ENCODE results near the gene PQBP1.
A peak's percentile ranks its signal among the peaks of the same experiment; 100 is the strongest.

- TF ChIP-seq, protein P1, sequence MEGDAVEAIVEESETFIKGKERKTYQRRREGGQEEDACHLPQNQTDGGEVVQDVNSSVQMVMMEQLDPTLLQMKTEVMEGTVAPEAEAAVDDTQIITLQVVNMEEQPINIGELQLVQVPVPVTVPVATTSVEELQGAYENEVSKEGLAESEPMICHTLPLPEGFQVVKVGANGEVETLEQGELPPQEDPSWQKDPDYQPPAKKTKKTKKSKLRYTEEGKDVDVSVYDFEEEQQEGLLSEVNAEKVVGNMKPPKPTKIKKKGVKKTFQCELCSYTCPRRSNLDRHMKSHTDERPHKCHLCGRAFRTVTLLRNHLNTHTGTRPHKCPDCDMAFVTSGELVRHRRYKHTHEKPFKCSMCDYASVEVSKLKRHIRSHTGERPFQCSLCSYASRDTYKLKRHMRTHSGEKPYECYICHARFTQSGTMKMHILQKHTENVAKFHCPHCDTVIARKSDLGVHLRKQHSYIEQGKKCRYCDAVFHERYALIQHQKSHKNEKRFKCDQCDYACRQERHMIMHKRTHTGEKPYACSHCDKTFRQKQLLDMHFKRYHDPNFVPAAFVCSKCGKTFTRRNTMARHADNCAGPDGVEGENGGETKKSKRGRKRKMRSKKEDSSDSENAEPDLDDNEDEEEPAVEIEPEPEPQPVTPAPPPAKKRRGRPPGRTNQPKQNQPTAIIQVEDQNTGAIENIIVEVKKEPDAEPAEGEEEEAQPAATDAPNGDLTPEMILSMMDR (IDR thresholded peaks at IDR 0.05; ENCODE audit: low read depth, low read length): peak; percentile 80
- no peak for TF ChIP-seq POLR2A (IDR thresholded peaks at IDR 0.05; ENCODE audit: extremely low read depth, insufficient read length)
- no peak for TF ChIP-seq MAX (IDR thresholded peaks at IDR 0.05; ENCODE audit: low read depth, low read length)
- no peak for TF ChIP-seq MYC (IDR thresholded peaks at IDR 0.05; ENCODE audit: low read depth, low read length)
These were observed 48.0 kb downstream of the PQBP1 start for GRCh38 chrX:48945517-48946348.
